Kidney glomerular epithelial cell (primary cell): ENCODE results near the gene NPY.
A peak's percentile ranks its signal among the peaks of the same experiment; 100 is the strongest.
"Not testable (repeated sequence)": the region's sequence is repeated elsewhere in the genome, so short reads cannot be mapped to it uniquely, and the experiment has no call there.

Source experiments
- DNase-seq: peaks from one replicate; lab custom pipeline; 2025; lab: John Stamatoyannopoulos, UW

Gene NPY

GRCh38 chr7:24283897-24284698, at the start of gene NPY:
Gene NPY (plus strand): TSS chr7:24284190. CDS start chr7:24285241, 1,051 bp downstream.
- DNase-seq: no peak

GRCh38 chr7:24239260-24239659, 44.7 kb upstream of the NPY start:
- DNase-seq: no peak

GRCh38 chr7:24241206-24241605, 42.8 kb upstream of the NPY start:
- no peak for DNase-seq

- DNase-seq: no peak
These were observed 39.4 kb upstream of the NPY start for GRCh38 chr7:24244554-24244953.

- DNase-seq: no peak
These were observed 38.6 kb upstream of the NPY start for GRCh38 chr7:24245362-24245761.

- no peak for DNase-seq
These were observed 34.7 kb upstream of the NPY start for GRCh38 chr7:24249266-24249665.

- no peak for DNase-seq
These were observed 32.4 kb upstream of the NPY start for GRCh38 chr7:24251568-24251967.

GRCh38 chr7:24255139-24255538, 28.9 kb upstream of the NPY start:
- DNase-seq: no peak

GRCh38 chr7:24258324-24258723, 25.7 kb upstream of the NPY start:
- not testable (repeated sequence) for DNase-seq

GRCh38 chr7:24271938-24272337, 12.1 kb upstream of the NPY start:
- no peak for DNase-seq

GRCh38 chr7:24279512-24279911, 4.5 kb upstream of the NPY start:
- DNase-seq: no peak

- DNase-seq: no peak
These were observed 465 bp upstream of the NPY start for GRCh38 chr7:24283554-24283896.

GRCh38 chr7:24284699-24285506, 913 bp downstream of the NPY start:
- DNase-seq: no peak

- DNase-seq: peak; percentile 50
These were observed 6.1 kb downstream of the NPY start for GRCh38 chr7:24290004-24290641.

- no peak for DNase-seq
These were observed 7.3 kb downstream of the NPY start for GRCh38 chr7:24291271-24291670.

- DNase-seq: no peak
These were observed 13.4 kb downstream of the NPY start for GRCh38 chr7:24297362-24297761.

- DNase-seq: no peak
These were observed 14.7 kb downstream of the NPY start for GRCh38 chr7:24298696-24299095.

- no peak for DNase-seq
These were observed 15.2 kb downstream of the NPY start for GRCh38 chr7:24299192-24299591.

- DNase-seq: no peak
These were observed 17.7 kb downstream of the NPY start for GRCh38 chr7:24301703-24302102.

GRCh38 chr7:24304494-24305095, 20.6 kb downstream of the NPY start:
- DNase-seq: no peak

GRCh38 chr7:24307326-24307725, 23.3 kb downstream of the NPY start:
- no peak for DNase-seq

GRCh38 chr7:24312588-24312987, 28.6 kb downstream of the NPY start:
- DNase-seq: no peak

GRCh38 chr7:24313777-24314176, 29.8 kb downstream of the NPY start:
- DNase-seq: no peak
